ACC112 (cell line): Measurements from ENCODE around the gene OR8B8.
"Not testable (repeated sequence)": the region's sequence is repeated elsewhere in the genome, so short reads cannot be mapped to it uniquely, and the experiment has no call there.

ENCODE experiments used
- H2AFZ ChIP-seq: fragments of 200-600 bp; sonication (generic); one replicate; pipeline ENCODE4 v1.6.0; 2017; ENCODE audit warnings: antibody characterized with exemption, low read length; ENCODE audit not compliant: unreplicated experiment
- H3K27ac ChIP-seq: fragments of 200-600 bp; sonication (generic); 2 replicates; pipeline ENCODE4 v1.5.1; 2014; ENCODE audit warnings: low read depth, mild to moderate bottlenecking, antibody characterized with exemption, low read length, moderate library complexity
- H3K27me3 ChIP-seq: fragments of 200-600 bp; sonication (generic); 2 replicates; pipeline ENCODE4 v1.6.1; 2014; ENCODE audit warnings: mild to moderate bottlenecking, antibody characterized with exemption, low read length, moderate library complexity, mixed read lengths; ENCODE audit not compliant: insufficient read depth
- H3K36me3 ChIP-seq: fragments of 200-600 bp; sonication (generic); 2 replicates; pipeline ENCODE4 v1.6.1; 2016; ENCODE audit warnings: mild to moderate bottlenecking, antibody characterized with exemption, low read length, moderate library complexity, mixed read lengths; ENCODE audit not compliant: insufficient read depth
- H3K4me1 ChIP-seq: fragments of 200-600 bp; sonication (generic); one replicate; pipeline ENCODE4 v1.6.1; 2016; ENCODE audit warnings: low read length, mixed read lengths; ENCODE audit not compliant: insufficient read depth, unreplicated experiment, control insufficient read depth
- H3K4me3 ChIP-seq: fragments of 200-600 bp; sonication (generic); 2 replicates; pipeline ENCODE4 v1.5.1; 2014; ENCODE audit warnings: mild to moderate bottlenecking, low read depth, low read length
- H3K79me2 ChIP-seq: fragments of 200-600 bp; sonication (generic); one replicate; pipeline ENCODE4 v1.6.0; 2016; ENCODE audit warnings: low read length; ENCODE audit not compliant: control insufficient read depth, unreplicated experiment, insufficient read depth

Gene OR8B8

DNA sequence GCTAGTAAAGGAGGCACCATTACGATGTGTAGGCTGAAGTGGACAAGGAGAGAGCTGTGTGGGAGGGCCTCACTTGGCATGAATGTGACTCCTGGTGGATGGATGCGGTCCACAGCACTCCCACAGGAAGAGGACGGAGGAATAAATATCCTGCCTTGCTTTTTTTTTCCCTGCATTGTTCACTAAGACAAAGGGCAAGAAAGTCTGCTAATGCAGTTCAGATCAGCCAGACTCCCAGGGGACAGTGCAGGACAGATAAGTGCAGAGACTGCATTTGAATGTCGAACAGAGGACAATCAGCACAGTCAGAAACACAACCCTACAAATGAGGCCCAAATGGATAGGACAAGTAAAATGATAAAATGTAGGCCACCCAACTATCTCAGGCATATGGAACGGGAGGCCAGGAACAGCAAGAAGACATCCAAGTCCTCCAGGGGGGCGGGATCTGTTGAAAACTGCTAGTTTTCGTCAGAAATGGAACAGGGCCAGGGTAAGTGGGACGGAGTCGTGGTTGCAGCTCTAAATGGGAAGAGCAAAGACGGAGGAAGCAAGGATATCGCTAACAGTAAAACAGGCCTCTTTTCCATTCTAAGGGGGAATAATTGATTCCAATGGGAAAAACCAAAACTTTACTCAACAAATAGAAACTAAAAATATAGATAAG is 25.2 kb upstream of the OR8B8 start:
- Histone ChIP-seq H3K36me3 (no peaks in the 10 kb centered on the region), H3K4me1 (no peaks in the 10 kb centered on the region), H3K4me3 (no peak overlapping the region), H2AFZ (no peak overlapping the region), H3K27ac (no peak overlapping the region), H3K79me2 (no peaks in the 10 kb centered on the region), H3K27me3 (peaks cover 74% of the 10 kb centered on the region)

GRCh38 chr11:124467381-124467927 is 22.0 kb upstream of the OR8B8 start:
- no peak overlapping the region for H3K27ac ChIP-seq
- H3K79me2 ChIP-seq: no peaks in the 10 kb centered on the region
- H3K4me3 ChIP-seq: no peak overlapping the region
- H2AFZ ChIP-seq: no peak overlapping the region
- no peaks in the 10 kb centered on the region for H3K4me1 ChIP-seq
- H3K36me3 ChIP-seq: no peaks in the 10 kb centered on the region
- H3K27me3 ChIP-seq: peaks cover 64% of the 10 kb centered on the region

DNA sequence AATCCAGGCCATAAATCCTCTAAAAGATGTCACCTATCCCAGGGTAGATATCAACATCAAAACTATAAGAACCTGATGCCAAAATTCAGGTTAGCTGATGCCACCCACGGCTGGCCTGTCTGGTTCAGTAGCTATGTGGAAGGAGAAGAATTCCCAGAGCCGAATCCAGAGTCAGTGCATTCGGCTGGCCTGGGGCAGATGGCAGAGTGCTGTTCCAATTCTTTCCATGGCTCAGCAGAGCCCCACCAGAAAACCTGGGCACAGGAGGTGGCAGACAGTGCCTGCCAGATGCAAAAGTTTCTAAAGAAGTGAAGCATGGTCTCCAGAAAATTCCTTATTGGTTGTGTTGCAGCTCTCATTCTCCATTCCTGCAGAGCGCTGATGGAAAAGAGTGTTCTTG is 19.9 kb upstream of the OR8B8 start:
- H3K27me3 ChIP-seq: peaks cover 67% of the 10 kb centered on the region
- H3K79me2 ChIP-seq: no peaks in the 10 kb centered on the region
- H3K36me3 ChIP-seq: no peaks in the 10 kb centered on the region
- no peak overlapping the region for H3K4me3 ChIP-seq
- no peaks in the 10 kb centered on the region for H3K4me1 ChIP-seq
- H2AFZ ChIP-seq: no peak overlapping the region
- H3K27ac ChIP-seq: no peak overlapping the region

GRCh38 chr11:124463990-124464389 is 18.5 kb upstream of the OR8B8 start:
- Histone ChIP-seq H3K27me3 (peaks cover 53% of the 10 kb centered on the region), H3K27ac (no peak overlapping the region), H3K36me3 (no peaks in the 10 kb centered on the region), H3K4me3 (no peak overlapping the region), H2AFZ (no peak overlapping the region), H3K79me2 (no peaks in the 10 kb centered on the region), H3K4me1 (no peaks in the 10 kb centered on the region)

DNA sequence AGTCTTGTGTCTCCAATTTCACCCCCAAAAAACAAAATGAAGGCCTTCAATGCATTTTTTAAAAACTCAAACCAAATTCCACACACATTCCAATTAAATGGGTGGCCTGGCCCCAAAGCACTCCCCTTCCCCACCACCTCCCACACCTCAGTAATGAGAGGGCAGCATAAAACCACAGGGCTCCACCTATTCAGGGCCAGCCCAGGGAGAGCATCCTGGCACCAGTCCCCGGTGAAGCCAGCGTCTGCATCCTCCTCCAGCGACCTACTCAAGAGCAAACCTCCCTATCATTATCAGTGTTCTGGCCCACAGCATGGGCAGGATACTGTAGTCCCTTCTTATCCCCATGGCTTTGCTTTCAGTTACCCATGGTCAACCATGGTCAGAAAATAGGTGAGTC is 17.8 kb upstream of the OR8B8 start:
- Histone ChIP-seq H3K36me3 (no peaks in the 10 kb centered on the region), H3K27me3 (peaks cover 51% of the 10 kb centered on the region), H3K4me1 (no peaks in the 10 kb centered on the region), H3K27ac (no peak overlapping the region), H3K4me3 (no peak overlapping the region), H3K79me2 (no peaks in the 10 kb centered on the region), H2AFZ (no peak overlapping the region)

DNA sequence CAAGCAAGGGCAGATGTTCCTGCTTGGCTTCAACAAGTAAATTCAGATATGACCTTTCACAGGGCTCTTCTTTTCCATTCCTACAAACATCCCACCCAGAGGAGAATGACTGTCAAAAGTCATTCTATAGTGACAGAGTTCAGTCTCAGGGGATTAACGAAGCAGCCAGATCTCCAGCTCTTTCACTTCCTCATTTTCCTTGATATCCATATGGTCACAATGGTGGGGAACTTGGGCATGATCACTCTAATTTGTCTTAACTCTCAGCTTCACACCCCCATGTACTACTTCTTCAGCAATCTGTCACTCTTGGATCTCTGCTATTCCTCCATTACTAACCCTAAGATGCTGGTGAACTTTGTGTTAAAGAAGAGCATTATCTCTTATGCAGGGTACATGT is 15.0 kb upstream of the OR8B8 start:
- Histone ChIP-seq H3K27me3 (peaks cover 51% of the 10 kb centered on the region), H3K36me3 (no peaks in the 10 kb centered on the region), H2AFZ (no peak overlapping the region), H3K4me3 (no peak overlapping the region), H3K4me1 (no peaks in the 10 kb centered on the region), H3K27ac (no peak overlapping the region), H3K79me2 (no peaks in the 10 kb centered on the region)

- H3K4me1 ChIP-seq, H2AFZ ChIP-seq, H3K27ac ChIP-seq, H3K4me3 ChIP-seq, H3K36me3 ChIP-seq, H3K79me2 ChIP-seq: not testable (repeated sequence)
- H3K27me3 ChIP-seq: peaks cover 52% of the 10 kb centered on the region
Observed at GRCh38 chr11:124459379-124459778, 13.9 kb upstream of the OR8B8 start.

DNA sequence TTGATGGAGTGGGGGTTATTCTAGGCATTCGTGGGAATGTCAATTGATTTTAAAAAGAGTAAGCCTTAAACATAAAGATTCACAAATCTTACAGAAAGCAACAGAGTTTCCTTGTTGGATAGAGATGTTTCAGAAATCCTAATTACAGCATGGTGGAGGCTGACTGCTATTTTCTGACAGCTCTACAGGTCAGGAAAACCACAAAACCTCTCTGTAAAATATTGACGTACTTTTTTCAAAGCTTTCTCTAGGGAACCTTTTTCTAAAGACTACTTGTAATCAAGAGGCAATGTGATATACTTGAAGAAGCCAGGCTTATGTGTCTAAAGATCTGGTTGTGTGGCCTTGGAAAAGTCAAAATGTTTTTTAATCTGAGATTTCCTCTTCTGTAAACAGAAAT is 9.1 kb upstream of the OR8B8 start:
- Histone ChIP-seq H3K36me3 (no peaks in the 10 kb centered on the region), H3K27ac (no peak overlapping the region), H3K4me1 (no peaks in the 10 kb centered on the region), H3K27me3 (peaks cover 36% of the 10 kb centered on the region), H3K4me3 (no peak overlapping the region), H2AFZ (no peak overlapping the region), H3K79me2 (no peaks in the 10 kb centered on the region)

DNA sequence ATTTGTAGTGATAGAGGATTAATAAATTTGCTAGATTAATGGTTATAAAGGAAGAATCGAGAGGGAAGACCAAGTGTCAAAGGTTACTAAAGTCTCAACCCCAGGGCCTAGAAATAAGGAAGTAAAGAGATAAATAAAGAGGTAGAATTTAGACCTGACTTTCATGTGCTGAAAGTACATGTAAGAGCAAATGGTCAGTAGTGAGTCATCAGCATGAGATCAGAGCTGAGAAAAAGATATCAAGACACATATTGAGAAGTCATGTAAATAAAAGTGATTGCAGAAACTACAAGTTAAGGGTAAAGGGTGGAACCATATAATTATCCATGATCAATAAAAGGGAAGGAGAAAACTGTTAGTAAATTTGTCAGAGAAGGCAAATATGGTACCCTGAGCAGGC is 1.4 kb upstream of the OR8B8 start:
- Histone ChIP-seq H3K27me3 (peaks cover 36% of the 10 kb centered on the region), H3K79me2 (no peaks in the 10 kb centered on the region), H3K4me1 (no peaks in the 10 kb centered on the region), H2AFZ (no peak overlapping the region), H3K36me3 (no peaks in the 10 kb centered on the region), H3K4me3 (no peak overlapping the region), H3K27ac (no peak overlapping the region)

GRCh38 chr11:124442847-124443246 is 2.6 kb downstream of the OR8B8 start:
- Histone ChIP-seq H3K27ac (no peak overlapping the region), H3K79me2 (no peaks in the 10 kb centered on the region), H3K4me1 (no peaks in the 10 kb centered on the region), H3K4me3 (no peak overlapping the region), H3K27me3 (peaks cover 76% of the 10 kb centered on the region), H3K36me3 (no peaks in the 10 kb centered on the region), H2AFZ (no peak overlapping the region)

DNA sequence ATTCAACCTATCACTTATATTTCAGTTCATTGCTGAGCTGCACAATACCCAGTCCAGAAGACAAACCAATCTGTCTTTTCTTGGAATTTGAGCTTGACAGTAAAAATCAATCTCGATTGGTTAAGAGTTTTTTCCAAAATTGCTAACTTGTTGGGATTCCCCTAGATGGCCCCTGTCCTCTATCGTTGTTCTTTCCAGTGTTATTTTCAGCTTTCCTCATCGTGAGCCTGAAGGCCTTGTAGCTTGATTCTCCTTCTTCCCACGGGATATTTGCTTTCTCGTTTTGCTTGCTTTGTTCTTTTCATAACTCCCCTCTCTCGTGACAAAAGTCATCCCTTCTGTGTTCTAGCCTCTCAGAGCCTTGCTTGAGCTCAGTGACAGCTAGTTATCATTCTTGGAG is 3.1 kb downstream of the OR8B8 start:
- Histone ChIP-seq H3K4me1 (no peaks in the 10 kb centered on the region), H3K79me2 (no peaks in the 10 kb centered on the region), H3K27me3 (peaks cover 78% of the 10 kb centered on the region), H2AFZ (no peak overlapping the region), H3K4me3 (no peak overlapping the region), H3K36me3 (no peaks in the 10 kb centered on the region), H3K27ac (no peak overlapping the region)
